ENCODE data around the gene ABAT.

DNA sequence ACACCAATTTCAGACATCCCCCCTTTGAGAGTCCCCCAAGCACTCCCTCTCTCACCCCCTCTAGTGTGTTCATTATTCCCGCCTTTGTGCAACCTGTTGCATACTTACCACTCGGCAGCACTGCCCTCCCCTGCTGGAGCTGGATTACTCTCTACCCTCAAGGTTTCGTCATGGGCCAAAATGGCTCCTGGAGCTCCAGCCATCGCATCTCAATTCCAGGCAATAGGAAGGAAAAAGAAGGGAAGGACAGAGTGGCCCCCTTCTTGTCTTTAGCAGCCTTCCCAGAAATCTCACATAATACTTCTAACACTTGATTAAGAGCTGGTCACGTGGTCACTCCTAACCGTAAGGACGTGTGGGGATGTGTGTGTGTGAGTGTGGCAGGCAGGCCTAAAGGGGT, 102.8 kb downstream of the ABAT start:
- TF ChIP-seq, protein P1, sequence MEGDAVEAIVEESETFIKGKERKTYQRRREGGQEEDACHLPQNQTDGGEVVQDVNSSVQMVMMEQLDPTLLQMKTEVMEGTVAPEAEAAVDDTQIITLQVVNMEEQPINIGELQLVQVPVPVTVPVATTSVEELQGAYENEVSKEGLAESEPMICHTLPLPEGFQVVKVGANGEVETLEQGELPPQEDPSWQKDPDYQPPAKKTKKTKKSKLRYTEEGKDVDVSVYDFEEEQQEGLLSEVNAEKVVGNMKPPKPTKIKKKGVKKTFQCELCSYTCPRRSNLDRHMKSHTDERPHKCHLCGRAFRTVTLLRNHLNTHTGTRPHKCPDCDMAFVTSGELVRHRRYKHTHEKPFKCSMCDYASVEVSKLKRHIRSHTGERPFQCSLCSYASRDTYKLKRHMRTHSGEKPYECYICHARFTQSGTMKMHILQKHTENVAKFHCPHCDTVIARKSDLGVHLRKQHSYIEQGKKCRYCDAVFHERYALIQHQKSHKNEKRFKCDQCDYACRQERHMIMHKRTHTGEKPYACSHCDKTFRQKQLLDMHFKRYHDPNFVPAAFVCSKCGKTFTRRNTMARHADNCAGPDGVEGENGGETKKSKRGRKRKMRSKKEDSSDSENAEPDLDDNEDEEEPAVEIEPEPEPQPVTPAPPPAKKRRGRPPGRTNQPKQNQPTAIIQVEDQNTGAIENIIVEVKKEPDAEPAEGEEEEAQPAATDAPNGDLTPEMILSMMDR (IDR thresholded peaks at IDR 0.05): no peak
- no peak for TF ChIP-seq POLR2A (IDR thresholded peaks at IDR 0.05)
